HG03066 (cell line): ENCODE data around the gene RAD51B.

ENCODE experiments used
- ATAC-seq: cut with Tn5 transposase; IDR thresholded peaks from one replicate; pipeline ENCODE4 v1.9.1; 2021; ENCODE audit warnings: low read depth; ENCODE audit not compliant: unreplicated experiment

Gene RAD51B

DNA sequence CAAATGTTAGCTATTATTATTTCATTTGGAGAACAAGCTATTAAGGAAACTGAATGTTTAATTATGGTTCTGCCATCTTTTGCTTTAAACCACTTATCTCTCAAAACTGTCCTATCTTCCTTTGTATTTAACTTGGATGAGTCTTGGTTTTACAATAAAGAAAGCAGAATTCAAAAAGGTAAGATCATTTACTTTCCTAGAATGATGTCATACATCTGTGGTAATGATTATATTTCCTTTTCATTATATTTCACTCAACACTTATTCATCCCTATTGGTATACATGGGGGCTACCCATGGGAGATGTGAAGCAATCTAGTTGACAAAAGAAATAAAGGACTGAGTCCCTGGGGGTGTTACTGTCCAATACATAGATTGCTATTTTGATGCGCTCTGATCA lies 516.6 kb downstream of the RAD51B start:
- no peak for ATAC-seq

DNA sequence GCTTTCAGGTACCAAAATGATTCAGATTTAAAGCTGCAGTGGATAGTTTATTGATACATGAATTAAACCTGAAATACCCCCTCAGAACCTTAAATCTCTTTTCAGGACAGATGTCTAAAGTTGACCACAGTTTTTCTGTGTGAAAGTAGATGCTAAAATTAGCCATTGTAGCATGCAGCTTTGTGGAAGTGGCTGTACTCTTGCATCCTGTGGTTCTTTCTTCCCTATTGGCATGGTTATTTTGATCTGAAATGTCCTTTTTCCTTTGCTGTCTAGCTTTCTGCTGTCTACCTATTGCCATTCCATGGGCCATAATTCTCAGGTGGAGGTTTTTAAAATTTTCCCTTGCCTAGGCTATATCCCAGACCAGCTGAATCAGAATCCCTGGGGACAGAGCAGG lies 517.7 kb downstream of the RAD51B start:
- no peak for ATAC-seq

DNA sequence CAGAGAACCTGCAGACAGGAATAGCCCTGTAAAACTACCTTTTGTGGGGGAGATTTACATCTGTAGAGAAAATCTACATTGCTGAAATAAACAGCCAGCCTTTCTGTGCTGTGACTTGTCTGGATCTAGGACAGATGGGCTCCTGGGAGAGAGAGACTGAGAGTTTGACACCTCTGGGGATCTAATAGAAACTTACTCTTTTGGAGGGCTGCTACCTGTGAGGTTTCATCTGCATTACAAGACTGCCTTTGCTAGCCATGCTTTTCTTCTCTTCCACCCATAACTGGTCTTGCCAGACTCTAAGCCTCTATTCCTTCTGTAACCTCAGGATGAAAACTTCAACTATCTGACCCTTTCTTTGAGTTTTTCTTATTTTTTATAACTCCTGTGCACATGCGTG lies 520.7 kb downstream of the RAD51B start:
- ATAC-seq, result no peak

DNA sequence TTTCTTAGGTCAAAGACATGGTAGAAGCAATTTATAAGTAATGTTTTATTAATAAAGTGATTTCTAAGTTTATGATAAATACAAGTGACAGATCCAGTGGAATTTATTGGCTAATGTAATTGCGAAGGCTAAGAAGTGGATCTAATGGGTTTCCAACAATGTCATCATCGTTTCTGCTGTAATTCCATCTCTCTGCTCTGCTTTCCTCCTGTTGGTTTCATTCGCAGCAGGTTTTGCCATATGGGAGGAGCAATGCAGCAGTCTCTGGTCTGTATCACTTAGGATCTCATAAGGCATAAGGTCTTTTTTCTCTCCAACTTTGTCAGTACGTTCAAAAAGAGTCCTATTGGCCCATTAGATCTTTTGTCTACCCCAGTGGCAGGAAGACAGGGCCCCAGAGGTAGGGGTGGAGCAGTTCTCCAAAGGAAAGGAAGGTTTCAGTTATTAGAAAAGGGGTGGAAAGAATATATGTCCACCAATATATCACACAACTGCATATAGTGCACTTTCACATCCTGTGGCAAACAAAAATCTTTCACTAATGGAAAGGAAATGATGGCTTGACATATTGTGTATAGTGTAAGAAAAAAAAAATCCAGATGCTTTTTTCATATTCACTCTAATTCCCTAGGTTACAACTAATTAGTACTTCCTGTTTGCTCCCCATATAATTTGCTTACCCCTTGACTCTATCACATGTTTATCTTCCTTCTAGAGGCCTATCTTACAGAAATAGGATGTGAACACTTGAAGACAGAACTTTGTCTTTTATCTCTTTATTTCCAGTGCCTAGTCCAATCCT lies 522.0 kb downstream of the RAD51B start:
- peak; percentile 63 for ATAC-seq

DNA sequence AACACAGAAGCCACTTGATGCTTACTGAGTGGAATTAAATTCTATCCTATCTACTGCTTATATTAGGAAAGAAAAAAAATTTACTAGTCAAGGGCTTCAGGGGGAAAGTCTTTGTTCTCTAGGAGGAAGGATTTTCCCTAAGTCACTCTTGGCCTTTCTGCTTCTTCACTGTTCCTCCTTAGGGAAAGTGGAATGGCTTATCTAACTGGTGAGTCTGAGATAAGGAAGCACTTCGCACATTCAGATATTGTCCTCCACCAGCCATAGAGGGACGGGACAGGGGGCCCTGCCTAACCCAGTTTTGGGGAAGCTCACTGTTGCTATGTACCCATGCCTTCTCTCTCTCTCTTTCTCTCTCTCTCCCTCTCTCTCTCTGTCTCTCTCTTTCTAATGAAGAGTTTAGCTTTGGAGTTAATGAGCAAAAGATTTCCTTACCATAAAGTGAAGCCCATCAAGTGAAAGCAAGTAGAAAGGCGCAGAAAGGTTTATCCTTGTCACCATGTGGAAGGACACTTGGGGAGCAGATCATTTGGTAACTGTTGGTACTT lies 522.7 kb downstream of the RAD51B start:
- no peak for ATAC-seq

DNA sequence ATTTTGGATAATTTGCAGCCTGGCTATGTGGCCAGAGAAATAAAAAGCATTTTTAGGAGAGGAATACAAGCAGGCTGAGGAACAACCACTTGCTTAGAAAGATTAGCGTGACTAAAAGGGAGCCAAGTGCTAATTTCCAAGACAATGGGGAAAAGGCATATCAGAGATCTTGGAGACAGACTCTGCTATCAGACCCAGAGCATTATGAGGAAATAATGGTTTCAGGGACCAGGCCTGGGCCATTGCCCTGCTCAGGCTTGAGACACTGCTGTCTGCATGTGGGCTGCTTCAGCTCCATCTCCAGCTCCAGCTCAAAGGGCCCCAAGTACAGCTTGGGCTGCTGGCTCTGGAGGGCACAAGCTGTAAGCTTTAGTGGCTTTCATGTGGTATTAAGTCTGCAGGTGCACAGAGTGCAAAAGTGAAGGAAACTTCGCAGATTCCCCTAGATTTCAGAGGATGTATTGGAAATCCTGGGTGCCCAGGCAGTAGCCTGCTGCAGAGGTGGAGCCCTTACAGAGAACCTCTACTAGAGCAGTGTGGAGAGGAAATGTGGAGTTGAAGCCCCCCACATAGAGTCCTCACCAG lies 524.0 kb downstream of the RAD51B start:
- no peak for ATAC-seq

DNA sequence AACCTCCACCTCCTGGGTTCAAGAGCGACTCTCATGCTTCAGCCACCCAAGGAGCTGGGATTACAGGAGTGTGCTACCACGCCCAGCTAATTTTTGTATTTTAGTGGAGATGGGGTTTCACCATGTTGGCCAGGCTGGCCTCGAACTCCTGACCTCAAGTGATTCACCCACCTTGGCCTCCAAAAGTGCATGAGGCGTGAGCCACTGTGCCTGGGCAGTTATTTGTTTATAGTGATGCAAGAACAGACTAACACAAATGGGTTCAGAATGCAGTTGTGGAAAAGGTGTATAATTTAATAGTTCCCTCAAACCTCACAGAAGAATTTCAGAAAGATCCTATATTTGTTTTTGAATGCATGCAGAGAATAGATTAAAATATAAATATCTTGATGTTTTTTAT lies 526.2 kb downstream of the RAD51B start:
- no peak for ATAC-seq

DNA sequence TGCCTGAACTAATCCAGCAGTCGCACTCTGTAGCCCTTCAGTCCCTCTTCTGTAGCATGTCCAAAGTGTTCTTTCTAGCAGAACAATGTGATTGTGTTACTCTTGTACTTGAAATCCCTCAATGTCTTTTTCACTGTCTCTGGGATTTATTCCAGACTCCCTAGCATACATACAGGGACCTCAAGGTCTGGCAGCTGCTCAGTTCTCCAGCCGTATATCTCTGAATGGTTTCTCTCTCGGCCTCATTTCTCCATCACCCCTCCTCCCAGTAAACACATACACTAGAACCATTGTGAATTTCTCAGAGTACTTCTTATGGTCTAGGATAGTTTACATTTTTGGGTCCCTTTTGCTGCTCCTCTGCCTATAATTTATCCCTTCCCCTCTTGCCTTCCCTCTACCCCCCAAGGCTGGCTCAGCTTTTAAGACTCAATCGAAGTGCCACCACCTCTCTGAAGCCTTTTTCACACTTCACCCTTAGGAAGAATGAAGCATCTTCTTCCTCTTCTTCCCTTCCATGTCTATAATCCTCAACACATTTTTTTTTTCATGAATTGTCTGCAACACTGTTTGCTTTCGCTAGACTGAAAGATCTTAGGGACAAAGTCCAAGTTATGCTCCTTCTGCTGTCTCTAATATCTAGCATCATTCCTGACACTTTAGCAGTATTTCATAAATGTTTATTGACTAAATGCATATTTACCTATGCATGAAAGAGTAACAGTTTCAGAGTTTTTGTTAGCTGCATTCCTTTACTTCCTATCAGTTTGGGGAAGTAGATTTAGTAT lies 527.2 kb downstream of the RAD51B start:
- no peak for ATAC-seq

DNA sequence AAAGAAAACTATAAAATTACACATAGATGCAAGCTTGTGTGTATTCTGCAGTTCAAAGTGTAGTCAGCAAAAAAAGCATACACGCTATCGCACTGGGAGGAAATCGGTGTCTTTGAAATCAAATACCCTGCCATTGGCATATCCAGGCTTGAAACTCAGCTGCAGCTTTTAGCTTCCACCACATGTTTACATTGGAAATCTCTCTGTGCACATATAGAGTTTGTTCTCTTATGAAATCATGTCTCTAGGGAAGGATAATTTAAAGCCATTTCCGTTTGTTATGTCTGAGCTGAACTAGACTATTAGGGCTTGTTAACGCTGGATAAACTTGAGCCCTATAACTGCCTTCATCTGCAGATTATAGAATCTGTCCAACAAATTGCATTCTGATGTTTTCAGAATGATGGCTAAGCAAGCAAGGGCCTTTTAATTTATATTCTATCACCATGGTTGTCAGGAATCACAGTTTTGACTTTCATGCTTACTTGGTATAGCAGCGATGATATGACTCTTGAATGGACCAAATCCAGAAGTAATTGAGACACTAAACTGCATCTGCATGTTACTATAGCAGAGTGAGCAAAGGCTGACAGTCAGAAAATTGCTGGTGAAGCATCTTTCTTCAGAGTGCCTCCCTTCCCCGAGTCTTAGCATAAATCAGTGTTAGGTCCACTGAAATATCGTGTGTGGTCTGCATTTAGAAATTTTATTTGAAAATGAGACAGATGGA lies 530.5 kb downstream of the RAD51B start:
- no peak for ATAC-seq

DNA sequence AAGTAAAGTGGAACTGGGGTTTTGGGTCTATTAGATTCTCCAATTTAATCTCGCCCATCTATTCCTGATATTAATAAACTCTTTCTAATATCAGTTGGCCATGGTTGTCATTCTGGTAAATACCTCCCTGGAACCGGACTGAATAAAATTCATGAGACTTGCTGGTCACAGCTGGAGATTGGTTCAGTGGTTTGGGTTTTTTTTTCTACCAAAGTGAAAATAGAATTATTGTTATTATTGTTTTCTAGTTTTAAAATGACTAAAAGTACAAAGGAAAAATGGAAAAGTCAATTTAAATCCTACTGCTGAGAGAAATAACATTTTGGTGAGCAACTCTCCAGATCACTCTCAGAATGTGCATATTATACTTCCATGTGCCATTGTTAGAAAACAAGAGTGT lies 535.8 kb downstream of the RAD51B start:
- no peak for ATAC-seq

DNA sequence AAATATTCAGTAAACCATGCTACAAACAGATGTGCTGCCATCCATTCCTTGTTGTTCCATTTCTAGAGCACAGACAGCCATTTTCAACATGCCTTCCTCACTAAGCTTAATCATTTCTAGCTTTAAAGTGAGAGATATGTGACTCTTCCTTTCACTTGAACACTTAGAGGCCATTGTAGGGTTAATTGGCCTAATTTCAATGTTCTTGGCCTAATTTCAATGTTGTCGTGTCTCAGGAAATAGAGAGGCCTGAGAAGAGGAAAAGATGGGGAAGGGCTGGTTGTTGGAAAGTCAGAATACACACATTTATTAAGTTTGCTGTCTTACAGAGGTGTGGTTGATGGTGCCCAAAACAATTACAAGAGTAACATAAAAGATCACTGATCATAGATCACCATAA lies 538.2 kb downstream of the RAD51B start:
- no peak for ATAC-seq

DNA sequence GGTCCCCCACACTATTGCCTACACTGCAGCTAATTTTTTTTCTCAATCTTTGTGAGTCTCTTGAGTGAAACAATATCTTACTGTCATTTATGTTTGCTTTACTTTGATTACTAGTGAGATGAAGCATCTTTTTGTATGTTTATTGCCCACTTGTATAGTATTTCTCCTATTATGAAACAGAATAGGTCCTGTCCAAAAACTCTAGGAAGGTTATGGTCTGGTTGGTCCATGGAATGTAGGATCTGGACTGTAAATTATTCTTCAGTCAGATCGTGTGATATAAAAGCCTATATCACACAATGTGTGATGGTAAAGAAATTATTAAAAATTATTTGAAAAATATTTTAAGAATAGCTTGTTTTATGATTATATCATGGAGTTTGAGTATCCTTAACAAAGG lies 538.9 kb downstream of the RAD51B start:
- no peak for ATAC-seq

DNA sequence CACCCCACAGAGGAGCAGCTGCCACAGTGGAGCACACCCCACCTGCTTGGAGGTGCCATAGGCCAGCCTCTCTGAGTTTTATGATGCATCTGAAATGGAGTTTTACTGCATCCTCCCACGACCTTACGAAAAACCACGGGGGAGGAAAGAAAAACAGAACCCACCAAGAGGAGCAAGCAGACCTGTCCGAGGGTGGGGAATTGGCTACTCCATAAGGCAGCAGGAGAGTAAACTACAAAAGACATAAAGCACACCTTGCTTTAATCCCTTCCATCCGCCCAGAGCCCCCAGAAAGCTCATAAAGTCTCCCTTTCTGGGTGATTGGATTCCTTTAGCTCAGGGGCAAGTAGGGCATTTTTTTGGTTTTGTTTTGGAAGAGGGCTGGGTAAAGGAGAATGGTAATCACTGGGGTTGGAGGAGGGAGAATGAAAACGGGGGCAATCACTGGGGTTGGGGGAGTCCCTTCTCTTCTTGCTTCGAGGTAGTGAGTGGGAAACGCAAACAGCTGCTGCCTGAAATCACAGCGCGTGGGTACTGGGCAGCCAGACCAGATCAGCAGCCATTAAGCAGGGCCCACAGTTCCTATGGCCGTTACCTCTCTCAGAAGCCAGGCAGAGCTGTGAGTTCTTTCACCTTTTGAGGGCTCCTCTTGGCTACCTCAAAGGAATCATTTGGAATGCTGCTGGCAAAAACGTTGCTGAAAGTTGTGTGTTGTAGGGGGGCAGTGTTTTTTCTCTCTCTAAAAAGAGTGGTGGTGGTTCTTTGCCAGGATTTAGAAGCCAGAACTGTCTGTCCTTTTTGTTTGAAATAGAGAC lies 539.6 kb downstream of the RAD51B start:
- no peak for ATAC-seq

DNA sequence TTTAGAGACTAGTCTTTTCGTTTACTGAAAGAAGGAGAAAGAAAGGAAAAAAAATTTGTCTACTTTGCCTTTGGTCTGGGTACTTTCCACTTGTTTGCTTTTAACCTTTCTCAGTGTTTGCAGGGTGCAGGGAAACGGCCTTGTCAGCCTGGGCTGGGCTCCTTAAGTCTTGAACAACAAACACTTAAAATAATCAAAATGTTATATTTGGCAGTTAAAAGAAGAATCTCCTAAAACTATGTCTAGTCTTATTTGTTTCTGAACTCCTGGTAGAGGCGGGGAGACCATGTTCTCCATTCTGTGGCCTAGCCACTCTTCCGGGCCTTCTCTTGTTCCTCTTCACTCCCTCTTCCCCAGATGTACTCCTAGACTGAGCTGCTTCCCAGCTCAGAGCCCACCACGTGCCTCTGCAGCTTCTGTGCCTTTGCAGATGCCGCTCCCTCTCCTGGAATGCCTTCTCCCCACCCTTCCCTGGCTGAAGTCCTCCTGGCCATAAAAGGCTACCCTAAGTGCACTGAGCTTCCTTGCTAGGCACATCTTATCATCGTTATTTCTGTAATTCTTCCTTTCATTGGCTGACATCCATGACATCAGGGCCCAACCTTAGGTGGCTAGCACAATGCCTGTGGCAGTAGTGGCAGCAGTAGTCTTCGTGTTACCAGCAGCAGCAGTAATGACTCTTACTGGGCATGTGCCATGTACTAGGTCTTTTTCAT lies 540.4 kb downstream of the RAD51B start:
- ATAC-seq, result no peak

DNA sequence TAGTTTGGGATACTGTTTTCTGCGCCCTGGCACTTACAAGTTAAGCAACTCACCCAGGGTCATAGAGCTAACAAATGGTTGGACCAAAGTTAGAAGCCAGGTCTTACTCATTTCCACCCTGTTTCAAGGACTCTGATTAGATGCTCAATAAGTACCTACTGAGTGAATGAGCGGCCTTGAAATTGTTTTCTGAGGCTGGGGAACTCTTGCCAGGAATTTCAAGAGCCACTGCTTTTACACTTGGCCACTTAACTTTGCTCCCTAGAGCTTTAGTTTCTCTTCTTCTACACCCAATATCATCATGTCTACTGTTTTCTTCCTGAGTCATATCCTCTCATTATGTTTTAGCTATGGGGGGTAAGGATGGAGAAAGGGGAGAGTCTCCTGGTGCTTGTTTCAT lies 541.7 kb downstream of the RAD51B start:
- no peak for ATAC-seq

DNA sequence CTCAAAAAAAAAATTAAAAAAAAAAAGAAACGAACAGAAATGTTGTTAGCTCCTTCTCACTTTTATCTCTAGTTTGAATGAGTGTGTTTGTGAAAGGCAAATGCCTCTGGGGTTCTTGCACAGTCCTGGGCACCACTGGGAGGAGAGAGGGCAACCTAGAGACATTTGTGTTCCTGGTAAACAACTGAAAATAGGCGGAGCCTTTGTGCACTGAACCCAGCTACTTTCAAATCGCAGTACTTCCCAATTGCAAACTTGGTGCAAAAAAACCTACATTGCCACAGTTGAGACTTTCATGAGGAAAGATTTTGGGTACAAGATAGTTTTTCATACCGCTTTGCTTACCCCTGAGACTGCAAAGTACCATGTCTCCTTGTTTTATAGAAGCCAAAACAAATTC lies 543.3 kb downstream of the RAD51B start:
- no peak for ATAC-seq

DNA sequence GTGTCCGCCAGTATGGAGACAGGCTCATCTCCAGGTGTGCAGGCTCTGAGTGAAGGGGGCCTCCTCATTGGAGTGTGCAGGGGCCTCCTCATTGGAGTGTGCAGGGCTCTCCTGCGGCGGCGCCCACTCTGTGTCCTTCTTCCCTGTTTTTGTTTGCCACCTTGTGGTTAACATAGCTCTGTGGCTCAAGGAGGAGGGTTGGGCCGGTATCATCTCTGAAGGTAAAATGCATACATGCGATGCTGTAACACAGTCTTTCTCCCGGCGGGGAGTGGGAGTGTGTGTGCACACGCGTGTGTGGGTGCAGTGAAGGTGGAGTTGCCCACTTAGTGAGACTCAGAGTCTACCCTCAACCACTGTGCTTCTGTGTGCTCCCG lies 543.9 kb downstream of the RAD51B start:
- no peak for ATAC-seq

DNA sequence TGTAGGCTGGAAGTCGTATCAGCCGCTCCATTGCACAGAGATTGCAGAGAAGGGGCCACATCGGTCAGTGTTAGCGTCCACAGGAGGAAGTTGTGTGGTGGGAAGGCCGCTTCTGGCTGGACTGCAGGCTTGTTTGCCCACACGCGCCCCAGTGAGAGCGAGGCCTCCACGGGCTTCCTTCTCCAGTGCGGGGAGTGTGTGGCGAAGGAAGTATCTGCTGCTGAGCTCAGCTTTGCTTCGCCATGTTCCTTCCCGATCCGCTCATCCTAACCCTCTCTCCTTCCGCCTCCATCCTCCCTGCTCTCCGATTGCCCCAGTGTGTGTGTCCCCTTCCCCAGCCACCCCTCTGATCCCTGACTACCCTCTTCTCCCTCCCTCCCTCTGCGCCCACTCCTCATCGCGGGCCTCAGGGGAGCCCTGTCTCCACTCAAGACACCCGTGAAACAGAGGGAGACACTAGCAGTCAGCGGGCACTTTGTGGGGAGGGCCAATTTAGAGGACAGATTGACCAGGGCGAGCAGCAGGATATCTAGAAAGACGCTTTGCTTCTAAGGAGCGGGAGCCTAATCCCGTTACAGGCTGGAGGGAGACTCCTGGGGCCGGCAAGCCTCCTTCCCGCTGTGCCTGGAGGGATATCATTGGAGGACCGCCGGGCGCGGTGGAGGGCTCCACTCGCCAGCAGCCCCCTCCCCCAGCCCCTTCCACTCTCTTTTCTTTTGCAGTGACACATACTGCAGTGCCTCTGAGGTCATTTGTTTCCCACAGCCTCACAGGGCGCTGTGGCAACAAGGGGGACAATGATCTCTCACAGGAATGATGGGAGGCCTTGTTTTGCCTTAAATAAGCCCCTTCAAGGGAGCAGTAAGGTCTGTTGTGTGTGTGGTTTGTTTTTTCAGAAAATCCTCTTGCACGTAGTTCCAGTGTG lies 544.5 kb downstream of the RAD51B start:
- ATAC-seq, result no peak
